ENCODE measurements around the gene ADARB2.

ADARB2 gene

DNA sequence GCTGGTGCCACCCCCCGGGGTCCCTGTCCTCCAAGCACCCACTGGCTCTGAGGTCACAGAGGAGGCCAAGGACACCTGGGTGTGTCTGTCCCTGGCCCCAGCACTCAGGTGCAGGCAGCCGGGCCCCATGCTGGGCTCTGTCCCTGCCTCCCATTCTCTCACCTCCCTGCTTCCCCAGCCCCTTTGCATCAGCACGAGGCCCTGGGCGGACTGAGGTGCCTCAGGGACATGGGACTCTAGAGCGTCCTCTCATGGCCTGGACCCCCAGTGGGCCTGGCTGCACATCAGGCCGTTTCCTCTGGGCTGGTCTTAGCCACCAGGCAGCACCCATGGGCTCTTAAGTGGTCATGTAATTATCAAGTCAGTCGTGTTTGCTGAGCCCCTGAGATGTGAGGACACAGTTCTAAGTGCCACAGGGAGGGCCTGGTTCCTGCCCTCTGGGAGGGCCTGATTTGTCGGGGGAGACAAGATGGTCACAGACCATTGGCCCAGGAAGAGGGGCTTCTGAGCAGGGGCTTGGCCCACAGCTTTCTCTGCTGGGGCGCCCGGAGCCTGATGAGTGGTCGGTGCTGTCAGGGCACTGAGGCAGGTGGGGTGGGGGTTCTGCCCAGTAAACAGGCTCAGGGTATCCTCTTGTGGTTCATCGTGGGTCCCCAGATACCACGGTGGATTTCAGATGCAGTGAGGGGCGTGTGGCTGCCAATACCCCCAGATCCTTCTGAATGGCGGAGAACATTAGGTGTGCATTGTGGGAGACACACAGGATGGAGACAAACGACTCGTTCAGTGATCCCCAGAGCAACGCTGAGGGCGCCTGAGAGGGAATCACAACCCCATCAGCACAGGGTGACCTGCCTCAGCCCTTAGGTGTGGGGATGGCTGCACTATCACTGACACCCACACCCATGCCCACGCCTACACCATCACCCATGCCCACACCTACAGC, 528.7 kb downstream of the ADARB2 start:
- no peak for DNase-seq (ENCODE audit: low read depth)

DNA sequence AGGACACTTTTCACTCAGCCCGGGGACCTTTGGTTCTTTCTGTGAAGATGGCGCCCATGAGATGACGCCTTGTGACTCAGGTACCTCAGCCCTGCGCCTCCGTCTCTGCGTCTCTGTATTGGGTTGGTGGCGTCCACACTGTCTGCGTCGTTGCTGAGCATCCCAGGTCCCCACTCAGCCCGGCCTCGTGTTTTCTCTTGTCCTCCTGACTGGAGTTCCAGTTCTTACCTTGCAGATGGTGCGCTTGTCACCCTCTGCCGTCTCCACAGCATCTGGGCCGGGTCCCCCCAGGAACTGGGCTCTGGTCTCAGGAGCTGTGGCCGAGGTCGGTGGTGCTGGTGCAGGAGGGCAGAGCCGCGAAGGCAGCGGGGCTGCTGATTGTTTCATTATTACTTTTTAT, 530.7 kb downstream of the ADARB2 start:
- no peak for DNase-seq (ENCODE audit: low read depth)

DNA sequence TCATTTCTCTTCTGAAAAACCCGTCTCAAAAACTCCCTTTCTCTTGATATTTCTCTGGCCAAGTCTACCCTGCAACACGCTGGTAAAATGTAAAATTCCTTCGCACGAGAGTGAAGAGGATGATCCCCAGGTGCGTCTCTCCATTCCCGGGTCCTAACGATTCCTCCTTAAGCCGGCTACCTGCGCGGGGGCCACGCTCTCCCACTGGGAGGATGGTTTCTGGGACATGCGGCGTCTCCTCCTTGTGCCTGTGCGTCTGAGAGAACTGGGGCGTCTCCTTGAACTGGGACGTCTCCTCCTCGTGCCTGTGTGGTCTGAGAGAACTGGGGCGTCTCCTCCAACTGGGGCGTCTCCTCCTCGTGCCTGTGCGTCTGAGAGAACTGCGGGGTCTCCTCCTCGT, 531.2 kb downstream of the ADARB2 start:
- no peak for DNase-seq (ENCODE audit: low read depth)

- DNase-seq (ENCODE audit: low read depth): no peak
These were observed 531.8 kb downstream of the ADARB2 start for GRCh38 chr10:1205450-1206030.

GRCh38 chr10:1204434-1205326, 532.6 kb downstream of the ADARB2 start:
- DNase-seq (ENCODE audit: low read depth): no peak

- no peak for DNase-seq (ENCODE audit: low read depth)
These were observed 533.6 kb downstream of the ADARB2 start for GRCh38 chr10:1203704-1204103.

DNA sequence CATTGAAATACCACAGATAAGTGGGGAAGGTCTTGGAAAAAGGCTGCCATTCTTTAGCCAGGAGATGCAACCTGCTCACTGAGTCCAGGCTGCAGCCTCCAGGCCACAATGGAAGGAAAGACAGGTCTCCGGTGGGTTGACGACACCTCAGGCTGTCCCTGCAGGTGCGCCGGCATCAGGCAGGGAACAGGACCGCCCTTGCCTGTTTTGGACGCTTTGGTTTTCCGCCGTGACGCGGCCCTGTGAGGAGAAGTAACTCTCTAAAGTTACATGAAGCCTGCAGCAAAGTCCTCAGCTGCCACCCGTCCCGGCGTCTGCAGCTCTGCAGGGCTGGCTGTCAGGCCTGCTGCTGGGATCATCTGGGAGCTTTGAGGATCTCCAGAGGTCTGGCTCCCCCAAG, 534.1 kb downstream of the ADARB2 start:
- DNase-seq (ENCODE audit: low read depth): no peak

DNA sequence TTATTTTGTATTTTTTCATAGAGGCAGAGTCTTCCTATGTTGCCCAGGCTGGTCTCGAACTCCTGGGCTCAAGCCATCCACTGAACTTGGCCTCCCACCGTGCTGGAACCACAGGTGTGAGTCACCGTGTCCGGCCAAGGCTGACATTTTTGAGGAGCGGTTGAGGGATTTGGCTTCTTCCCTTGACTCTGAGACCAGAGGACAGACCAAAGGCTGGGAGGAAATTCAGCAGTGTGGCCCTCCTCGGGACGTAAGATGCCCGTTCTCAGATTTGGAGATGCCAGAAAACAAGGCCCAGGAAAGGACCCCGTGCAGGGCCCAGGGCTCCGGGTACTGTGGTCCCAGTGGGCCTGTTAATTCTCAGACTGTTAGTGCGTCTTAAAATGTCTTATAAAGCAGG, 535.0 kb downstream of the ADARB2 start:
- DNase-seq (ENCODE audit: low read depth): no peak

- DNase-seq (ENCODE audit: low read depth): no peak
These were observed 536.2 kb downstream of the ADARB2 start for GRCh38 chr10:1200866-1201807.

- no peak for DNase-seq (ENCODE audit: low read depth)
These were observed 537.2 kb downstream of the ADARB2 start for GRCh38 chr10:1199897-1200721.

GRCh38 chr10:1199345-1199673, 538.0 kb downstream of the ADARB2 start:
- no peak for DNase-seq (ENCODE audit: low read depth)

GRCh38 chr10:1198453-1199344, 538.6 kb downstream of the ADARB2 start:
- no peak for DNase-seq (ENCODE audit: low read depth)

- no peak for DNase-seq (ENCODE audit: low read depth)
These were observed 539.9 kb downstream of the ADARB2 start for GRCh38 chr10:1197384-1197783.

DNA sequence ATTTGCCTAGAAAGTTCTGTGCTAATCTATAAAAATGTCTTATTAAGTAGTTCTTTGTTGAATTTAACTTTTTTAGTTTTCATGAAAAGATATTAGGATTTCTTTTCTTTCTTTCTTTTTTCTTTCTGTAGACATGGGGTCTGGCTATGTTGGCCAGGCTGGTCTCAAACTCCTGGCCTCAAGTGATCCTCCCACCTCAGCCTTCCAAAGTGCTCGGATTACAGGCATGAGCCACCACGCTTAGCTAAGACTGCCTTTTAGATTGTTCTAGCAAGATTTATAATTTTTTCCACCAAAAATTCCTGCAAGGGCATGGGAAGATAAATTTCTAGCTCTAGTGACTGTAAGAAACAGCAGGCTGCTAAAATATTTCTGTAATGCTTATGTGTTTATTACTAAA, 540.7 kb downstream of the ADARB2 start:
- no peak for DNase-seq (ENCODE audit: low read depth)

DNA sequence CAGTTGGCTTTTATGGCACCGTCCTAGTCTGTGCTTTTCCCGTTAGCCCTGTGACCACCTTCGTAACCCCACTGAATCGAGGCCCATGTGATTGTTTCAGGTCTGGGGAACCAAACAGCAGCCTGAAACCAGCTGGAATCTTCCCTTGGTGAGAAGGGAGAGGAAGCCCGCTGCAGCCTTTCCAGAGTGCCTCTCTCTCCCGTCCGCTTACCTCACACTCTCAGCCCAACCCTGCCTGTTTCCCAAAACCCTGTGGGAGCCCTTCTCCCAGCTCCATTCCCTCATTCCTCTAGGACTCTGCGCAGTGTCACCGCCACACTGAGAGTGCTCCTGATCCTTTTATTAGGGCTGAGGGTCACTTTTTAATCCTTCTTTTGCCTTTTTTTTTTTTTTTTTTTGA, 541.5 kb downstream of the ADARB2 start:
- no peak for DNase-seq (ENCODE audit: low read depth)

- no peak for DNase-seq (ENCODE audit: low read depth)
These were observed 543.2 kb downstream of the ADARB2 start for GRCh38 chr10:1194161-1194560.

DNA sequence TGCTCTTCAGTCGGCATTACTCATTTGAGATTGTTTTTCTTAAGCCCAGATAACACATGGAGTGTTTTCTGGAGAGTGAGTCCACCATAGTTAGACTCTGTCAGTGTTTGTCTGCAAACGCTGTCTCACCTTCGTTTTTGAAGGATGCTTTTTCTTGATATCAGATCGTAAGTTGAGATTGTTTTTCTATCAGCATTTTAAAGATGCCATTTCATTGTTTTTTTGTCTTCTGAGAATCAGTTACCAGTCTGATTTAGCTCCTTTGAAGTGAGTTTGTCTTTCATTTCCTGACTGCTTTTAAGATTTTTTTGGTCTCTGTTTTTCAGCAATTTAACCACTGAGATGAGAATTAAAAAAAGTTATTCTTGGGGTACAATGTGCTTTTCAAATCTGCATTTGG, 543.8 kb downstream of the ADARB2 start:
- DNase-seq (ENCODE audit: low read depth): no peak

- DNase-seq (ENCODE audit: low read depth): no peak
These were observed 545.6 kb downstream of the ADARB2 start for GRCh38 chr10:1191752-1192151.

DNA sequence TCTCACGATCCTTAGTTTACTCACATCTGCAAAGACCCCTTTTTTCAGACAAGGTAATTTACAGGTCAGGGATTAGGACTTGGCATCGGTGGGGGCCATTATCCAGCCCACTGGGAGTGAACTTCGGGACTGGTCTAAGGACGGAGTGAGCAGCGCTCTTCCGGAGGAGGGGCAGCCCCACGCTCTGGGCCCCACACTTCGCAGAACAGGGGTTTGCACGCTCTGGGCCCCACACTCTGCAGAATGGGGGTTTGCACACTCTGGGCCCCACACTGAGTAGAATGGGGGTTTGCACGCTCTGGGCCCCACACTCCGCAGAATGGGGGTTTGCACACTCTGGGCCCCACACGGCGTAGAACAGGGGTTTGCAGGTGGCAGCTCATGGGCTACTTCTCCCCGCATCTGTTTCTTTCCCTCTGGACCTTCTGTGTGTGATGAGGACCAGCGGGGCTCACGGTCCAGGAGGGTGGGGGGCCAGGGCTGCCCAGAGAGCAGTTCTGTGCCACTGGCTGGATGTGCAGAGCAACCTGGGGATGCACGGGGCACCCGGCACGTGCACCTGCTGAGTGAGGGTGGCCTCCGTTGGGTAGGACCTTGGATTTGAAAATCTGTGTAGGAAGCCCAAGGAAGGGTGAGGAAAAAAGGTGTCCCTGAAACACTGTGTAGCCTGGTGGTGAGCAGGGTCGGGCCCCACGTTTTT, 546.4 kb downstream of the ADARB2 start:
- no peak for DNase-seq (ENCODE audit: low read depth)

Measured in T follicular helper cell (primary cell).